DMS 273 (cell line): Measurements from ENCODE around the gene KLRD1.
"Not testable (repeated sequence)": the region's sequence is repeated elsewhere in the genome, so short reads cannot be mapped to it uniquely, and the experiment has no call there.

Experiments used
- DNase-seq: peaks from one replicate; lab custom pipeline; 2025; ENCODE audit not compliant: unreplicated experiment; lab: John Stamatoyannopoulos, UW

KLRD1 gene, protein sequence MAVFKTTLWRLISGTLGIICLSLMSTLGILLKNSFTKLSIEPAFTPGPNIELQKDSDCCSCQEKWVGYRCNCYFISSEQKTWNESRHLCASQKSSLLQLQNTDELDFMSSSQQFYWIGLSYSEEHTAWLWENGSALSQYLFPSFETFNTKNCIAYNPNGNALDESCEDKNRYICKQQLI

DNA sequence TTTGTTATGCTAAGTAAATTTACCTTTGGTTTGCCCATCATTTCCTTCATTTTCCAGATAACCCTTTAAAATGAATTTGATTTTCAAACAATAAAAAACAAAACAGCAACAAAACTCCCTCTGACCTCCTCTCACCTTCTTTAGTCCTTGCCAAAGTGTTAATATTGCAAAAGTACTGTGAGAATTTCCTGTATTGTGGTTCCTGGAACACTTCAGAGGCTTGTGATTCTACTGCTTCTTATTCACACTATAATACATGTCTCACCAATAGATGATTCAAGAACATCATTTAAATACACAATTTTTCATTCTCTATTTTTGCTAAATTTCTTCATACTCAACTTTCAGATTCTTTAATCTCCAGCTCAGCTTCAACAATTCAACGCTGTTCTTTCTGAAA lies at the start of gene KLRD1:
TSS of gene KLRD1 (plus strand) at position 241 of the 400 bp plus-strand sequence. CDS start 208 bp downstream, outside the sequence.
- no peak for DNase-seq

DNA sequence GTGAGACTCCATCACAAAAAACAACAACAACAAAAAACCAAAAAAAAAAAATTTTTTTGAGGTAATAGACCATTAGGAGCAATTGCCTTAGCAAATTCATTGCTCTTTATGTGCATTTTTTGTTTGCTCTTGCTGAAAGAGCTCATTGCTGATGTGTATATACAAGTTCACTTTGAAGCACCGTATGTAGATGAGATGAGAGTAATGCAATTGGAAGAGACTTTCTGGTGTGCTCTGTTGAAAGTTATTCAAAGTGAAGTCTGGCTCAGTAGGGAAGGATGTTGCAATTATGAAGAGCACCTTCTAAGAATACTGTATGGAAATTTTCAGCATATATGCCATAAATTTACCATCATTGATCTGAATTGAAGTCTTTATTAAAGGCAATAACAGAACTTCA lies 46.7 kb upstream of the KLRD1 start:
- DNase-seq, result no peak

DNA sequence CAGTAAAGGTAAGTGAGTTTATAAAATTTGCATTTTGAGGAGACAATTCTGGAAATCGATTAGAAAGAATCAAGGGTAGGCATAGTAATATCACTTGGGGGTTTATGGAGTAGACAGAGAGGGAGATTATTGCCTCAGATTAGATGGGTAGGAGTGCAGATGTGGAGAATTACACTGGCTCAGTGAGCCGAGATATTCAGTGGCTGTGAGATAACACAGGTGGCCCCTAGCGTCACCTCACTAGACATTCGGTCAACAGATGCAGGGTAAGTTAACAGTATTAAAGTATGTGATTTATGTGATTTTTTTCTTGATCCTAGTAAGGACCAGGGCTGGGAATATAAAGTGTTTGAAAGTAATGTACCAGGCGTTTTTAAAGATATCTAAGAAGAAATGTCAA lies 39.6 kb upstream of the KLRD1 start:
- DNase-seq, result no peak

DNA sequence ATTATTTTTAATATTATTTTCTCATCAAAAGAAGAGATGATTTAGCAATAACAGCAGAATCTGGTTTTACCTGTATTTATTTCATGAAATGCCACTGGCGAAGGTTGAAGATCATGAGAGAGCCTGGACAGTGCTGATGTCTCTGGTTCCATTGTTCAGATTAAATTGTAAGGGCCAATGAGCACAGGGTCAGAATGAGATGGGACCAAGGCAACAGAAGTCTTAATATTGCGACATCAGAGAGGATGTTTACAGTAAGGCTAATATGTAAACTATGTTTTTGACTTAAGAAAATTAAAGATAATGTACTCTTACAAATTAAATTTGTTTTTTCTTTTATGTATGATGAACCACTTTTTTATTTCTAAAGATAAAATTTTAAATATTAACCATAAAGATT lies 35.2 kb upstream of the KLRD1 start:
- no peak for DNase-seq

DNA sequence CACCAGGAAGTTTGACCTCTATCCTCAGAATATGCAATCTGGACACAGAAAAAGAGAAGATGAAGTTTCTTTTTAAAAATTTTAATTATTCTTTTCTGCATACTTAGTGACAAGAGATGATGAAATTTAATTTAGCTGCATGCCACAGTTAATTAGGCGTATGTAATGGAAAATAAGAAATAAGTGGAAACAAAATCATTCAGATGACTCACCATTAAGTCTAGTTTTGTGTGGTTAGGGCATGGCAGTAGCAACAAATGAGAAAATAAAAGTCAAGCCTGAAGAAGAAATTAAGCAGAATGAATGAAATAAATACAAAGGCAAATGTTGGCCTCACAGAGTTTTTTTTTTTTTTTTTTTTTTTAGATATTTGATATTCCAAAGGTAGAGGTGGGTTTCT lies 30.9 kb upstream of the KLRD1 start:
- no peak for DNase-seq

DNA sequence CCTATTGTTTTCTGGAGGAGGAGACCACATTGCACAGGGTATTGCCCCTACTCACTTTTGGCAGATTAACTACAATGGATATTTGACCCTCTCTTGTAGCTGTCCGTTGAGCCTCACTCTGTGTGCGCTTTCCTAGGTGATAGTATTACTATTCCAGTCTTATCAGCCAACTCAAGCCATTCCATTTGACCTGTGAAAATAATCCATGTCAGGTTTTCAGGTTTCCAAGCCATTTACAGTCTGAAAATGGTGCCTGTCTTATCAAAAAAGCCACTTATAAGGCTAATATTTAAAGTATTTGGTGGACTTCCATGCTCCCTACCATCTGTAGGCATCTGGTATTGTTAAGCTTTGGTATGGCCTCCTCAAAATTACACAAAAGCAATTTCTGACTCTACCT lies 29.6 kb upstream of the KLRD1 start:
- no peak for DNase-seq

DNA sequence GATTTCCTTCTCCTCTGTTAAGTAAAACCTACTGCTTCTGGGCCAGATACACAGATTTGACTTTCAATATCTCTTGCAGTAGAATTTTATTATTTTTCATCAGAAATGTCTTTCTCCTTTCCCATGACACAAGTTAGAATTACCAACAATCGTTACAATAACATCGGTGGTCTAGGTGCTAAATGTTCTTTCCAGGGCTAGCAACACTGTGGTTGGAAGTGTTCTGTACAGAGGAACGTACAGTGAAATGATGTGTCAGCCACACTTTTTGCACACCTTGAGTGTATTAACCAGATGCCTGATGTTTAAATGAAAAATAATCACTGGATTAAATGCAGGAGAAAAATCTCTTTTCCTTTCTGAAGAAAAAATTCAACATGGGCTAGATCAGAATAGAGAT lies 27.7 kb upstream of the KLRD1 start:
- DNase-seq, result no peak

DNA sequence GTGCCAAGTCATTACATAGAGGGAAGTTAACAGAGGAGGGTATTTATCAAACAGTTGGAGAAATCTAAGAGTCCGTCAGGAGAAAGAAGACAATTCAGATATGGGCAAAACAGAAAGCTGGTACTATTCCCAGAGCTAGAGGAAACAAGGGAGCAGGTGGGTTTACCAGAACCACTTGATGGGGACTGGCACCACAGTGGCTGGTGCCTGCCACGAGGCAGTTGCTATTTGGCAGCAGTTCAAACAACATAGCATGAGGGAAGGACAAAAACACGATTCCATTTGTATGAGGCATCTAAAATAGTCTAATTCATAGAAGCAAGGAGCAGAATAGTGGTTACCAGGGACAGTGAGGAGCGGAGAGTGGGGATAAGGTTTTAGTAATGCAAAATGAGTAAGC lies 24.6 kb upstream of the KLRD1 start:
- DNase-seq, result no peak

DNA sequence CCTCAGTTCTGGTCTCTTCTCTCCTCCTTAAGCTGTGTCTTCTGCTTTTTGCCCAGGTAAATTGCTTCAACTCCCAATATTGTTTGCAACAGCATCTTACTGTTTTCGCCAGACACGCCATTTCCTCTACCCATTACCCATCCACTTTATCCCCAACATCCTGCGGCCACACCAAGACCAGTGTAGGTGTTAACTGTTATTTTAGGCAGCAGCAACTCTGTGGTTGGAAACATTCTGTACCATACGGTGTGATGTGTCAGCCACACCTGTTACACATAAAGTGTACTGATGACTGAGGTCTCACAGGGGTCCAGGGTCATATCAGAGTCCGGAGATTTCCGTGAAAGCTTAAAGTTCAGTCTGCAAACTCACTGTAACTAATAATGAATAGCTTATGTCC lies 21.8 kb upstream of the KLRD1 start:
- DNase-seq, result no peak

DNA sequence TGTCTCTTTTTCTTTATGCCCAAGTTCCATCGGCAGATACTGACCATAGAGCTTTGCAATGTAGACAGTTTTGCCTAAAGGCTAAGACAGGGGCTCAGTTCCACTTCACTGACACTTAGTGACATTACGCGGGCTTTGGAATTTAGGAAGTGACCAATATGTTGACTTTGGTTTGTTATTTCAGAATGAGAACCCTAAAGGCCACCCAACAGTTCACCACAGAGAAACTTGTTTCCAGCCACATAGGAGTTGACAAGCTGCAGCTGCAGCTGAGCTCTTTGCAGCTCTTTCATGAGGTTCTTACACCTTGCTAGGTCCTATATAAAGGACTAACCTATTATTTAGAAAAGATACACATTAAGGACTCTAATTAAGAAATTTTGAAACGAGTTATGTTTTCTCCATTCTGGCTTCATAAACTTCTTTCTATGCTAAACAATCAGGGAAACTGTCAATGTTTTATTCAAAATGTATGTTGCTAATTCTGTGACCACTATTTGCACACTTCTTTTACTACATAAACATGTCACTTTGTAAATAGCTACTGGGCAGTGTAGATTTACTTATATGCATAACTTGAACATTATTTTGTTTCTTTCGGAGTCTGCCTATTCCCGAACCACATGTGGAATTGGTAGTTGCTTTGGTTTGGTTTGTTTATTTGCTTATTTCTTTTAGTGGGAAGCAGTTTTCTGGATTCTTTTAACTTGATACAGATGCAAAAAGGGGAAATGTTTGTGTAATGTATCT lies 18.5 kb upstream of the KLRD1 start:
- DNase-seq, result no peak

DNA sequence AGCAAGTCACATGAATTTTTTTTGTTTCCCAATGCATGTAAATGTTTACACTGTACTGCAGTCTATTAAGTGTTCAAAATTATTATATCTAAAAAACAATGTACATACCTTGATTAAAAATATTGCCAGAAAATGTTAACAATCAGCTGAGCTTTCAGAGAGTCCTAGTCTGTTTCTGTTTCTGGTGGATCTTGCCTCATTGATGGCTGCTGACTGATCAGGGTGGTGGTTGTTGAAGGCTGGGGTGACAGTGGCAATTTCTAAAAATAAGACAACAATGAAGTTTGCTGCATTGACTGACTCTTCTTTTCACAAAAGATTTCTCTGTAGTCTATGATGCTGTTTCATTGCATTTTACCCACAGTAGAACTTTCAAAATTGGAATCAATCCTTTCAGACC lies 16.6 kb upstream of the KLRD1 start:
- no peak for DNase-seq

DNA sequence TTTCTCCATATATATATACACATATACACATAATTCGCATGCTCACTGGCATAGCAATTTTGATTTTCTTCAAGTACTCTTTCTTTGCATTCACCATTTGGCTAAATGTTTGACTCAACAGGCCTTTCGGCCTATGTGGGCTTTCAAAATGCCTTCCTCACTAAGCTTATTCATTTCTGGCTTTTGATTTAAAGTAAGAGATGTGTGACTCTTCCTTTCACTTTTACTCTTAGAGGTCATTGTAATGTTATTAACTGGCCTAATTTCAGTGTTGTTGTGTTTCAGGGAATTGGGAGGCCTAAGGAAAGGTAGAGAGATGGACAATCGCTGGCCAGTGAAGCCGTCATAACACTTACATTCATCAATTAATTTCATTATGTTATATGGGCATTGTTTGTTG lies 14.5 kb upstream of the KLRD1 start:
- DNase-seq, result no peak

DNA sequence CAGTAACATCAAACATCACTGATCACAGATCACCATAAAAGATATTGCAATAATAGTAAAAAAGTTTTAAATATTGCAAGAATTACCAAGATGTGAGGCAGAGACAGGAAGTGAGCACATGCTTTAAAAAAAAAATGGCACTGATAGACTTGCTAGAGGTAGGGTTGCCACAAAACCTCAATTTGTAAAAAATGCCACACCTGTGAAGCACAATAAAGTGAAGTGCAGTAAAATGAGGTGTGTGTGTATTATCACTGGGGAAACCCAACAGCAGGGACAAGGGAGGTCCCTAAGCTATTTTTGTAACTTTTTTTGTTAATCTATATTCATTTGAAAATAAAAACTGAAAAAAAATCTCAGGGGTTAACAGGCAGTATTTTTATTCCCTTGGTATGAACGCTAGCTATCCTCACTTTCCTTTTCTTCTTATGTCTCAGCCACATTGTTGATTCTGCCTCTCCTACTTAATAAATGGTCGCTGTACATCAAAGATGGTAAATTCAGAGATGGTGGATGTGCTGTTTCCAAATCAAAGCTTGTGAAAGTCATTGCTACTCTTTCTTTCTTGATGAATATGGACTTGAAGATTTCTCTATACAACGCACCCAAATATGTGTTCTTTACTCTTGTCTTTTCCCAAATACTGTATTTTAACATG lies 14.0 kb upstream of the KLRD1 start:
- DNase-seq, result no peak

DNA sequence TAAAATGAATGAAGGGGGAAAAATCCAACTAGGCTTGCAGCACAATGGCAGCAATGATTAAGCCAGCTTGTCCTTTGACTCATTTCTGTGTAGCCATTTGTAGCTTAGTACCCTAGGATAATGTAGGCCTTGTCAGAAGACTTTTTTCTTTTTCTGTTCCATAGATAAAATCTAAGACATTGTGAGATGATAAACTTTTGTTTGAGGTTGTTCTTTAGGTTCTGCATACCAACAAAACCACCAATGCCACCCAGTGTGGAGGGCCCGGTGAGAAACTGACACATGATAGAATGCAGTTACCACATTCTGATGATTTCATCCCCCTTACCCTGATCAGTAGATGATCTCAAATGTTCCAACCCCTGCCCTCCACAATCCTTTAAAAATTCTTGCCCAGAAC lies 6.6 kb upstream of the KLRD1 start:
- no peak for DNase-seq

DNA sequence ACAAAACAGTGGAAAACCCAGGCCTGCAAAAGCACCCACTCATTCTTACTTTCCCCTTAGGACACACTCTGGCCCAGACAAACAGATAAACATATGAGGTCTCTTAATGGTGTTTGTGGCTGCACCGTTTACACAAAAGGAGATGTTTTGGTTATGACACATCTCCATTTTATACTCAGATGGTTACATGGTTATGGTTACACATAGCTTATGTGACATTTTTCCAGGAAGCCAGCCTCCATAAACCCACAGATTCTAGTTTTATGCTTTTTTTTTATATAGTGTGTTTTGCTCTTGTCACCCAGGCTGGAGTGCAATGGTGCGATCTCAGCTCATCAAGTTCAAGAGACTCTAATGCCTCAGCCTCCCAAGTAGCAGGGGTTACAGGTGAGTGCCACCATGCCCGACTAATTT lies 3.5 kb upstream of the KLRD1 start:
- no peak for DNase-seq

DNA sequence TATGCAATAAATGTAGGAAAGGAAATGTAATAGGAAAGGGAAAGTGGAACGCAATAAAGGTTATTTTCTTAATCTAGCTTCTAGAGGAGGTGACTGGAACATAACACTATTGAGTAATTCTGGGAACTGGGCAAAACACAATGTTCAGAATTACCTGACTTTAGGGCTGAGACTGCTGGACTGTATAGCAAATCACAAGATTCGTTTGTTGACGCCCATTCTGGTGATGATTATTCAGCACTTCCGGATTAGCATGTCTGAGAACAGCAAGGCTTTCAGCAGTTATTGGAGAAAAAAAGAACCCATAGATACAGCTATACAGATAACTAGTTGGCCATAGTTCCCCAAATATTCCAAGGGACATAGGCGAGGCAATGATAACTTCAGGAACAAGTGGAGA lies 2.3 kb upstream of the KLRD1 start:
- DNase-seq, result no peak

DNA sequence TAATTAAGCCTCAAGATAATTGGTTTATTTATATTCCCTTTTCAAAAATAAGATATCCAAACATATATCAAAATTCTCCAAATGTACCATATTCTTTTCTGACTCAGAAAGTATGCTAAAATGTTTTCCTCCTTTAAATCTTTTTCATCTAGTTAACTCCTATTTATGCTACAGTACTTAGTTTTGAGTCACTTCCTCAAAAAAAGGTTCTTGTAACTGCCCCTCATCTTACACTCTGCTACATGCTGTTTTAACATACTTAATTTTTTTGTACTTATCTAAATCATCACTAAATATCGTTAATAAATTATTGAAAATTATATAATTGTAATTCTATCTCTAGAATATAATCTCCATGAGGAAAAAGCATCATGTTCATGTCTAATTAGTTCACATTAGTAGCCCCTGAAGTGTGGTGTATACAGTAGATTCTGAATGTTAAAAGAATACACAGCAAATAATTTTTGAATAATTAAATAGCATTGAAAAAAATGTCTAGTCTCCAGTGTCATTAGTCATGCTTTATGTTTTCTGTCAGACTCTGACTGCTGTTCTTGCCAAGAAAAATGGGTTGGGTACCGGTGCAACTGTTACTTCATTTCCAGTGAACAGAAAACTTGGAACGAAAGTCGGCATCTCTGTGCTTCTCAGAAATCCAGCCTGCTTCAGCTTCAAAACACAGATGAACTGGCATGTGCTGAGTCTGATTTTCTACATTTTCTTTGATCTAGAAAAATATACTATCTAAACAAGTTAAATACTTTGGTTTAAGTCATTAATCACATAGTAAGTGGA lies 3.5 kb downstream of the KLRD1 start:
- no peak for DNase-seq

DNA sequence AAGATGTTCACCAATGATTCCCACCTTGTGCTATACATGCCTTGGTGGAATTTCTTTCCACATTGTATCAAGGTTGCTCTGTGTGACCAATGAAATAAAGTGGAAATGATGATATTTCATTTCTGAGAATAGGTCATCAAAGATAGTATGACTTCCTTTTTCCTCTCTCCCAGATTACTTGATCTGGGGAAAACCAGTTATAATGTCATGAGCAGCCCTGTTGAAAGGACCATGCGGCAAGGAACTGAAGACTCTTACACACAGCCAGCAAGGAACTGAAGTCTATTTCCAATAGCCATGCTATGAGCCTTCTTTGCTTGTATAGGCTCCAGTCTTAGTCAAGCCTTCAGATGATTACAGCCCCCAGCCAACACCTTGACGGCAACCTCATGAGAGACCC lies 11.7 kb downstream of the KLRD1 start:
- DNase-seq, result no peak

DNA sequence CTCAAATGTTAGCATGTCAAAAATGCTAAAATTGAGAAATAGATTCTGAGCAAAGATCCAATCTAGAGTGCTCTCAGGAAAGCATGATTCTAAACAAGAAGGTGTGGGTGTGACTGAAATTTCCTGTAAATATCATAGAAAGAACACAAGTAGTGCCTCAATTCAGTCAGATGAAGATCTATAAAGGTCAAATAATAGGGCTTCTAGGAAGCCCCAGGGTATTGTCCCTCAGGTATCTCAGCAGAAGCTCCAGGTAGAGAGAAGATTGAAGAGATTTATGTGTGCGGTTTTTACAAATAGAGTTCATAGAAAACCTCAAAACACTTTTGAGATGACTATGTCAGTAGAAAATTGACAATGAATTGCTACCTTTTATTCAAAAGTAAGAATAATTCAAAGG lies 13.0 kb downstream of the KLRD1 start:
- DNase-seq, result no peak

DNA sequence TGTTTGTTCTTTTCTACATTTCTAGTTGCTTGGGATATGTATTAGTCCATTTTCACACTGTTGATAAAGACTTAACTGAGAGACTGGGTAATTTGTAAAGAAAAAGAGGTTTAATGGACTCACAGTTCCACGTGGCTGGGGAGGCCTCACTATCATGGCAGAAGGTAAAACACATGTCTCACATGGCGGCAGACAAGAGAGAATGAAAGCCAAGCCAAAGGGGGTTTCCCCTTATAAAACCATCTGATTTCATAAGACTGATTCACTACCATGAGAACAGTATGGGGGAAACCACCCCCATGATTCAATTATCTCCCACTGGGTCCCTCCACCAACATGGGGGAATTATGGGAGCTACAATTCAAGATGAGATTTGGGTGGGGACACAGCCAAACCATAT lies 21.0 kb downstream of the KLRD1 start:
- not testable (repeated sequence) for DNase-seq

DNA sequence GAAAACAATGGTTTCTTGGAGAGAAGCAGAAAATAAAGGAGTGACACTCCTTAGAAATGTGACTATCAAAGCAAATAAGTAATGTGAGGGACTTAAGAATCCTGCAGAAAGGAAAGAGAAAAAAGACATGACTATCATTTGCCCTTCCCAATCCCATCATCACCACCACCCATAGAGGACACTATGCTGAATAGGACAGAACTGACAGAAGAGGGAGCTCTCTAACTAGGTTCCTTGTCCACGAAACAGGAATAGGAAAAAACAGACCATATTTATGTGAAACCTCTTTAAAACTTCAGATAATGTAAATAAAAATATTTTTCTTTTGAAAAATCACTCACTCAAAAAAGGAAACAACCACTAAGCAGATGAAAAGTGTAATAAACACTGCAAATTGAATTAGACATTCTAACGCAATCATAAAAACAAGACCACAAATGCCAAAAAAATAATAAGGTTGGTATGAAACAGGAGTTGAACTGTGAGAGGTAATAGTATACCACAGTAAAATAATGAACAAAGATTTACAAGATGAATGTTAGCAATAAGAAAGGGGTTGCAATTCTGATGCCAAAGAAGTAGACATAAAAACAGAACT lies 24.1 kb downstream of the KLRD1 start:
- DNase-seq, result peak; percentile 38
